Nephron (organoid): ENCODE measurements around the gene ZFAND3.

Experiments
- H3K27ac Mint-ChIP-seq, 3 experiments: 2 replicates each; pipeline ENCODE4 v1.8.0; 2020; ENCODE audit warnings: mixed read lengths in 3 of 3, mild to moderate bottlenecking in 2 of 3, moderate library complexity in 1 of 3
- H3K27me3 Mint-ChIP-seq: 2 replicates; pipeline ENCODE4 v1.8.0; 2021; ENCODE audit warnings: low read depth, mild to moderate bottlenecking, moderate library complexity, mixed read lengths
- H3K36me3 Mint-ChIP-seq: 2 replicates; pipeline ENCODE4 v1.8.0; 2020; ENCODE audit warnings: low read depth, mixed read lengths
- H3K4me1 Mint-ChIP-seq: 2 replicates; pipeline ENCODE4 v1.8.0; 2020; ENCODE audit warnings: mixed read lengths
- H3K4me3 Mint-ChIP-seq, 3 experiments: 2 replicates each; pipeline ENCODE4 v1.8.0; 2020; ENCODE audit warnings: mild to moderate bottlenecking in 3 of 3, mixed read lengths in 3 of 3, moderate library complexity in 2 of 3
- H3K9me3 Mint-ChIP-seq: 2 replicates; pipeline ENCODE4 v1.8.0; 2020; ENCODE audit warnings: mixed read lengths
- CTCF ChIP-seq, 3 experiments: fragments of 200-600 bp; sonication (generic); IDR thresholded peaks; one replicate each; pipeline ENCODE4 v1.5.0; 2021; ENCODE audit warnings: antibody characterized with exemption in 3 of 3; ENCODE audit not compliant: unreplicated experiment in 3 of 3

Gene ZFAND3

GRCh38 chr6:38055203-38055589, 235.7 kb downstream of the ZFAND3 start:
- H3K4me3 Mint-ChIP-seq = no peak overlapping the region
- no peak overlapping the region for H3K27ac Mint-ChIP-seq
- no peak for TF ChIP-seq CTCF (IDR thresholded peaks at IDR 0.05; ENCODE audit: unreplicated experiment in 3 of 3)
- H3K27me3 Mint-ChIP-seq = no peaks in the 10 kb centered on the region
- H3K9me3 Mint-ChIP-seq = no peaks in the 10 kb centered on the region
- peaks cover 24% of the 10 kb centered on the region for H3K4me1 Mint-ChIP-seq
- no peaks in the 10 kb centered on the region for H3K36me3 Mint-ChIP-seq

DNA sequence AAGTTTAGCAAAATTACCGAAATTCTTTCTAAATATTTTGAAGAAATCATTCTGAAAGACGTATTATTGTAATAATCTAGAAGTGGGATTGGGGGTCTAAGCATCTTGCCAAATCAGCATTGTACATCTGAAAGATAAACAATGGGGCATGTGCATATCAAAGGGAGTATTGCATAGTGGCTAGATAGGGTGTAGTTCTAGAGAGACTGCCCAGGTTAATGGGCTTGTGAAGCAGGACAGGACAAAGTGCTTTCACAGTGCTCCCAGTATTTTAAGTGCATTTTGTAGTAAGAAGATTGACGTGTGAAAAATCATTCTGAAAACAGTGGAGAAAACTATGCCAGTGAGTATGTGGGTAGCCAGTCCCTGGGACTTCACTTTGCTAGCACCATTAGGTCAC, 236.8 kb downstream of the ZFAND3 start:
- peaks cover 4% of the 10 kb centered on the region for H3K36me3 Mint-ChIP-seq

DNA sequence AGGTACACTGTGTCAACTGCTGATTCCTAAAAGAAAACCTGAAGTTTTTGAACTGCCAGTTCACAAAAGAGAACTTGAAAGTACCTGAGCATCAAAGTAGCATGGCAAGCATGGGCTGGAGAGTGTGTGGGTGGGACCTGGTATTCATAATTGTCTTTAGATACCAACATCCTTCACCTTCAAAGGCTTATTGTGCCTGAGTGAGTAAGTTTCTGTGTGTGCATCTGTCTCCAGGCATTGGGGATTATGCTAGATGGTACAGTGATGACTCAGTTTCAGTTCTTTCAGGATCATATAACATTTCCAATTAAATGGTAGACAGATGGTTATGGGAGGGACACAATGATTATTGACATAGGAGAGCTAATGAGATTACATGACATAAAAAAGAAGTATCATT, 238.5 kb downstream of the ZFAND3 start:
- Mint-ChIP-seq H3K27me3 (no peaks in the 10 kb centered on the region), H3K27ac (no peak overlapping the region), H3K4me1 (peaks cover 24% of the 10 kb centered on the region), H3K4me3 (no peak overlapping the region), H3K36me3 (peaks cover 20% of the 10 kb centered on the region), H3K9me3 (no peaks in the 10 kb centered on the region)
- no peak for TF ChIP-seq CTCF (IDR thresholded peaks at IDR 0.05; ENCODE audit: unreplicated experiment in 3 of 3)

More for the DNA sequence above, 236.8 kb downstream of the ZFAND3 start:
- Mint-ChIP-seq H3K9me3 (no peaks in the 10 kb centered on the region), H3K4me1 (peaks cover 24% of the 10 kb centered on the region), H3K27me3 (no peaks in the 10 kb centered on the region), H3K4me3 (no peak overlapping the region), H3K27ac (peak overlapping the region in 1 of 3 experiments; percentile 33)
- TF ChIP-seq CTCF (IDR thresholded peaks at IDR 0.05; ENCODE audit: unreplicated experiment in 3 of 3) = no peak

DNA sequence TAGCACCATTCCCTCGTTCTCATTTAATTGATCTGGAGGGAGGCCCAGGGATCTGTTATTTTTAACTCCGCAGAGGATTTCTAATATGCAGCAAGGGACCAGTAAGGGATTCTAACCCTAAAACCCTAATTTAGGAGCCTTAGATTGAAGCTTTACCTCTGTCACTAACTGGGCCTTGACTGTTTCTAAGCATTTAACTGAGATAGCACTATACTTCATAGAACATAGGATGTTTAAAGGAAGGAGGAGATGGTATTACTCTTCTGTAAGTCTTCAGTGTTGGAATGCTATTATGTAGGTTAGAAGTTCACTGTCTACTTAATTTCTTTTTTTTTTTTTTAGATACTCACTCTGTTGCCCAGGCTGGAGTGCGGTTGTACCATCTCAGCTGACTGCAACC, 242.5 kb downstream of the ZFAND3 start:
- no peak overlapping the region for H3K4me3 Mint-ChIP-seq
- TF ChIP-seq CTCF (IDR thresholded peaks at IDR 0.05; ENCODE audit: unreplicated experiment in 3 of 3) = no peak
- H3K9me3 Mint-ChIP-seq = no peaks in the 10 kb centered on the region
- H3K27ac Mint-ChIP-seq = no peak overlapping the region
- peaks cover 43% of the 10 kb centered on the region for H3K36me3 Mint-ChIP-seq
- no peaks in the 10 kb centered on the region for H3K27me3 Mint-ChIP-seq
- peaks cover 8% of the 10 kb centered on the region for H3K4me1 Mint-ChIP-seq

DNA sequence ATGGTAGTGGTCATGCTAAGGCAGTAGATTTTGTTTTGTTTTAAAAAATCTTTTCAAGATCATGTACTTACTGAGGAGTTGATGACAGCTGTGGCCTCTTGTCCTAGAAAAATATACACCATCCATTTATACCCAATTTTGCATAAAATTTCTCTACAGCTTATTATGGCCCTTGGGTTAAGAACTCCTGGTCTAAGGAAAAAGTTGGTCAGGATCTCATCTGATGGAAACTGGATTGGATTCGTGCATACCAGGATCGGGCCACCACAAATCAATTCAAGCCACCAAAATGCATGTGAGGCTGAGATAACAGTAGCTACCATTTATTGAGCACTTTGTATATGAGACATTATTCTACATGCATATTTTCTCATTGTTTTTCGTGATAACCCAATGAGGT, 244.4 kb downstream of the ZFAND3 start:
- no peak for TF ChIP-seq CTCF (IDR thresholded peaks at IDR 0.05; ENCODE audit: unreplicated experiment in 3 of 3)
- no peaks in the 10 kb centered on the region for H3K9me3 Mint-ChIP-seq
- H3K4me1 Mint-ChIP-seq = peaks cover 9% of the 10 kb centered on the region
- no peak overlapping the region for H3K4me3 Mint-ChIP-seq
- no peaks in the 10 kb centered on the region for H3K27me3 Mint-ChIP-seq
- peaks cover 43% of the 10 kb centered on the region for H3K36me3 Mint-ChIP-seq
- no peak overlapping the region for H3K27ac Mint-ChIP-seq

DNA sequence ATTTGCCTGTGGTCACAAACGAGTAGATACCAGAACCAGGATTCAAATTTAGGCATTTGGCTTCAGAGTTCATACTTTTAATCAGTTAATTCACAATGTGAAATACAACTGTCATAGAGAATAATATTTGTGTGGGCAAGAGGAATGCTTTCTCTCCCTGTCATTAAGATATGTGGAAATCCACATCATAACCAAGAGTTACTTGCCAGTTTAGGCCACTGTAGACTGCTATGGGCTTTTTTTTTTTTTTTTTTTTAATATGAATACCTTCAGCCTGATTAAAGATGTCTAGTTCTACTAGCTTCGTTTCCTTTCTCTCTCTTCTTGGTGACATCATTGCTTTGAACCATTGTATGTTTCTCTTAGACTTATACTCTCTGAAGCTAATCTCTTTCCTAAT, 244.9 kb downstream of the ZFAND3 start:
- TF ChIP-seq CTCF (IDR thresholded peaks at IDR 0.05; ENCODE audit: unreplicated experiment in 3 of 3) = no peak
- Mint-ChIP-seq H3K27me3 (no peaks in the 10 kb centered on the region), H3K36me3 (peaks cover 43% of the 10 kb centered on the region), H3K9me3 (no peaks in the 10 kb centered on the region), H3K4me1 (peaks cover 14% of the 10 kb centered on the region), H3K27ac (no peak overlapping the region), H3K4me3 (no peak overlapping the region)
